Thymus (tissue), 11 donors: Measurements from ENCODE around the gene TENM4. TPM values are rescaled to one million over a fixed set of nuclear protein-coding genes. Genes with fewer than 3 reads are reported as not detected.

ENCODE experiments used
- DNase-seq, 9 donors: peaks; one replicate each; pipeline ENCODE4 v3.0.0-alpha.2; 2013; ENCODE audit warnings: low spot score in 9 of 9, low read depth in 6 of 9, missing footprints in 1 of 9
- H3K27ac ChIP-seq, 2 donors: one replicate each; pipeline ENCODE4 v1.5.1; 2013; ENCODE audit warnings: control low read depth in 1 of 2, low read depth in 1 of 2, low read length in 1 of 2, mild to moderate bottlenecking in 1 of 2, moderate library complexity in 1 of 2
- H3K27me3 ChIP-seq, 2 donors: one replicate each; pipeline ENCODE4 v1.5.1; 2013; ENCODE audit warnings: low read length in 1 of 2; ENCODE audit not compliant: control insufficient read depth in 2 of 2, insufficient read depth in 1 of 2
- H3K36me3 ChIP-seq, 2 donors: one replicate each; pipeline ENCODE4 v1.5.1; 2013; ENCODE audit warnings: low read length in 1 of 2, mild to moderate bottlenecking in 1 of 2, moderate library complexity in 1 of 2; ENCODE audit not compliant: control insufficient read depth in 2 of 2, insufficient read depth in 2 of 2
- H3K4me1 ChIP-seq, 2 donors: one replicate each; pipeline ENCODE4 v1.5.1; 2013; ENCODE audit warnings: low read length in 2 of 2; ENCODE audit not compliant: control insufficient read depth in 2 of 2, insufficient read depth in 2 of 2
- H3K4me3 ChIP-seq, 2 donors: one replicate each; pipeline ENCODE4 v1.5.1; 2013; ENCODE audit warnings: low read length in 2 of 2, control low read depth in 1 of 2, mild to moderate bottlenecking in 1 of 2
- H3K9me3 ChIP-seq, 2 donors: one replicate each; pipeline ENCODE4 v1.5.1; 2013; ENCODE audit warnings: low read length in 1 of 2, mild to moderate bottlenecking in 1 of 2; ENCODE audit not compliant: control insufficient read depth in 2 of 2, insufficient read depth in 1 of 2
- WGBS: extraction: QIAGEN DNeasy Blood & Tissue Kit; methylation state at CpG from one replicate; pipeline ENCODE4 v1.1.7; 2013; 5-methylcytosine and 5-hydroxymethylcytosine counted together
- polyA plus RNA-seq: library from polyadenylated mRNA; stranded (reverse); fragments of 200-250 nt; gene quantifications from one replicate; pipeline ENCODE4 v1.2.3, GENCODE V29; 2013
- total RNA-seq: library from RNA; stranded (reverse); fragments of 120-200 nt; gene quantifications from one replicate; pipeline ENCODE4 v1.2.4, GENCODE V29; 2013
- donor health status: healthy.

TENM4 gene
- total and polyA plus RNA-seq, 2 donors = 1.0 to 2.8 TPM

GRCh38 chr11:79314906-79315689, 125.7 kb downstream of the TENM4 start:
- no peaks in the 10 kb centered on the region for H3K4me1 ChIP-seq
- H3K27me3 ChIP-seq = no peaks in the 10 kb centered on the region
- WGBS = 75% methylated on average over 8 of the region's 8 CpGs
- H3K27ac ChIP-seq = no peak overlapping the region
- no peaks in the 10 kb centered on the region for H3K9me3 ChIP-seq
- DNase-seq = no peak
- H3K4me3 ChIP-seq = no peak overlapping the region
- no peaks in the 10 kb centered on the region for H3K36me3 ChIP-seq

GRCh38 chr11:79313530-79313913, 127.3 kb downstream of the TENM4 start:
- Histone ChIP-seq H3K4me3 (no peak overlapping the region), H3K4me1 (no peaks in the 10 kb centered on the region), H3K9me3 (no peaks in the 10 kb centered on the region), H3K27me3 (no peaks in the 10 kb centered on the region), H3K36me3 (no peaks in the 10 kb centered on the region), H3K27ac (no peak overlapping the region)
- no peak for DNase-seq
- WGBS = 51% methylated on average over 4 of the region's 4 CpGs

- WGBS = 58% methylated on average over 6 of the region's 6 CpGs
- H3K4me3 ChIP-seq = no peak overlapping the region
- no peak for DNase-seq
- no peaks in the 10 kb centered on the region for H3K27me3 ChIP-seq
- H3K4me1 ChIP-seq = no peaks in the 10 kb centered on the region
- no peaks in the 10 kb centered on the region for H3K36me3 ChIP-seq
- no peaks in the 10 kb centered on the region for H3K9me3 ChIP-seq
- no peak overlapping the region for H3K27ac ChIP-seq
These were observed 128.0 kb downstream of the TENM4 start for GRCh38 chr11:79312617-79313529.

- Histone ChIP-seq H3K4me1 (no peaks in the 10 kb centered on the region), H3K9me3 (no peaks in the 10 kb centered on the region), H3K27me3 (no peaks in the 10 kb centered on the region), H3K4me3 (no peak overlapping the region), H3K27ac (no peak overlapping the region), H3K36me3 (no peaks in the 10 kb centered on the region)
- no peak for DNase-seq
- 96% methylated on average over 3 of the region's 3 CpGs for WGBS
These were observed 129.4 kb downstream of the TENM4 start for GRCh38 chr11:79311461-79311860.

GRCh38 chr11:79309407-79309806, 131.4 kb downstream of the TENM4 start:
- Histone ChIP-seq H3K27me3 (no peaks in the 10 kb centered on the region), H3K4me3 (no peak overlapping the region), H3K36me3 (no peaks in the 10 kb centered on the region), H3K9me3 (no peaks in the 10 kb centered on the region), H3K4me1 (no peaks in the 10 kb centered on the region), H3K27ac (no peak overlapping the region)
- 64% methylated on average over 5 of the region's 5 CpGs for WGBS
- no peak for DNase-seq

- H3K4me1 ChIP-seq = no peaks in the 10 kb centered on the region
- WGBS = 83% methylated on average over 4 of the region's 4 CpGs
- H3K9me3 ChIP-seq = no peaks in the 10 kb centered on the region
- no peak for DNase-seq
- no peaks in the 10 kb centered on the region for H3K36me3 ChIP-seq
- no peak overlapping the region for H3K4me3 ChIP-seq
- no peaks in the 10 kb centered on the region for H3K27me3 ChIP-seq
- H3K27ac ChIP-seq = no peak overlapping the region
These were observed 132.4 kb downstream of the TENM4 start for GRCh38 chr11:79308429-79308828.

GRCh38 chr11:79304599-79305212, 136.1 kb downstream of the TENM4 start:
- H3K4me3 ChIP-seq = no peak overlapping the region
- no peak for DNase-seq
- no peaks in the 10 kb centered on the region for H3K4me1 ChIP-seq
- 55% methylated on average over 4 of the region's 4 CpGs for WGBS
- no peaks in the 10 kb centered on the region for H3K9me3 ChIP-seq
- no peak overlapping the region for H3K27ac ChIP-seq
- H3K36me3 ChIP-seq = no peaks in the 10 kb centered on the region
- H3K27me3 ChIP-seq = no peaks in the 10 kb centered on the region

- Histone ChIP-seq H3K27ac (no peak overlapping the region), H3K36me3 (no peaks in the 10 kb centered on the region), H3K4me1 (no peaks in the 10 kb centered on the region), H3K27me3 (no peaks in the 10 kb centered on the region), H3K4me3 (no peak overlapping the region), H3K9me3 (no peaks in the 10 kb centered on the region)
- DNase-seq = no peak
- WGBS = 57% methylated on average over 3 of the region's 3 CpGs
These were observed 144.7 kb downstream of the TENM4 start for GRCh38 chr11:79296141-79296540.
